Heart right ventricle (tissue), 16 donors: Measurements from ENCODE around the gene TNIP1. TPM values are rescaled to one million over a fixed set of nuclear protein-coding genes. Genes with fewer than 3 reads are reported as not detected.
A peak's percentile ranks its signal among the peaks of the same experiment; 100 is the strongest.

Experiments
- ATAC-seq, 8 donors: fragments of 200-7000 bp; cut with Tn5 transposase; one replicate each; pipeline ENCODE4 v1.9.1; 2020; ENCODE audit warnings: mild to moderate bottlenecking in 8 of 8, moderate library complexity in 8 of 8, moderate number of reproducible peaks in 1 of 8
- DNase-seq, 2 donors: peaks; one replicate each; pipeline ENCODE4 v3.0.0-alpha.2; 2020
- H3K27ac ChIP-seq, 10 donors: fragments of 200-600 bp; sonication (generic) in 2 of 10; one replicate each; pipeline versions ENCODE4 v1.5.0 to v1.8.0; 2020 to 2022; ENCODE audit warnings: mild to moderate bottlenecking in 3 of 10
- H3K27me3 ChIP-seq, 7 donors: fragments of 200-600 bp; one replicate each; pipeline ENCODE4 v1.8.0; 2021 to 2022; ENCODE audit warnings: mild to moderate bottlenecking in 2 of 7
- H3K36me3 ChIP-seq, 9 donors: fragments of 200-600 bp; sonication (generic) in 1 of 9; one replicate each; pipeline versions ENCODE4 v1.5.0 to v1.8.0; 2020 to 2022; ENCODE audit warnings: mild to moderate bottlenecking in 2 of 9
- H3K4me1 ChIP-seq, 9 donors: fragments of 200-600 bp; sonication (generic) in 1 of 9; one replicate each; pipeline versions ENCODE4 v1.5.0 to v1.8.0; 2020 to 2022; ENCODE audit warnings: mild to moderate bottlenecking in 4 of 9
- H3K4me3 ChIP-seq, 10 donors: fragments of 200-600 bp; sonication (generic) in 2 of 10; one replicate each; pipeline versions ENCODE4 v1.5.0 to v1.8.0; 2020 to 2022; ENCODE audit warnings: mild to moderate bottlenecking in 7 of 10, moderate library complexity in 2 of 10
- H3K9me3 ChIP-seq, 11 donors: fragments of 200-600 bp in 10 of 11; sonication (generic) in 2 of 11; one replicate each; pipeline versions ENCODE4 v1.5.0 to v1.8.0; 2013 to 2022; ENCODE audit warnings: mild to moderate bottlenecking in 2 of 11, control low read depth in 1 of 11, moderate library complexity in 1 of 11
- CTCF ChIP-seq, 9 donors: fragments of 200-600 bp; sonication (generic) in 2 of 9; IDR thresholded peaks; one replicate each; pipeline versions ENCODE4 v1.5.0 to v1.8.0; 2021 to 2022; ENCODE audit warnings: antibody characterized with exemption in 9 of 9, mild to moderate bottlenecking in 5 of 9, moderate library complexity in 1 of 9
- WGBS, 2 donors: extraction: QIAGEN DNeasy Blood & Tissue Kit; methylation state at CpG; one replicate each; pipeline ENCODE4 v1.1.7; 2013; ENCODE audit warnings: inconsistent platforms in 1 of 2; 5-methylcytosine and 5-hydroxymethylcytosine counted together
- intact Hi-C, 10 donors: fragments of 100-400 bp; cut with DNase I; formaldehyde crosslinking; loops; one replicate each; pipeline versions ENCODE4 v1.11.1 to v1.14.2; 2022
- polyA plus RNA-seq, 2 donors: library from polyadenylated mRNA; stranded (reverse); fragments of 200-250 nt; gene quantifications; one replicate each; pipeline ENCODE4 v1.2.3, GENCODE V29; 2013
- total RNA-seq, 10 donors: library from RNA; stranded (reverse); fragmentation: NEBNext Ultra II Directional in 3 of 10; extraction: Animal tissue kit (Norgen Biotek cat#: 25700) in 3 of 10; gene quantifications; one replicate each; pipeline versions ENCODE4 v1.2.1 to v1.2.4, GENCODE V29; 2021 to 2023
- donor health status: Arrhythmogenic right ventricular cardiomyopathy.
- donor health status: ischemic (EF 13 %, LVEDD 7.1; RV severe dilation, severe dysfunction).
- donor health status: healthy with polysubstance abuse.
- donor health status: DM: no; HTN: yes; CAD: no.
- donor health status: DM: no; HTN: no; CAD: no.
- donor health status: ischemic (EF 25% LVEDD 6.9; RV normal size, moderate dysfunction).
- donor health status: ischemic (EF 25% LVEDD 5.7; RV mildly dilated, moderate dysfunction).
- donor health status: healthy.
- donor health status: DM: yes; HTN: yes; CAD: no.
- donor health status: Ischemic cardiomyopathy.
- donor health status: ischemic (EF 35%, LVEDD 5.7; RV mildly dilated, moderate dysfunction).
- donor health status: nonischemic (EF 11% LVEDD 7.7; RV severe dilation, severe dysfunction).
- donor health status: DM: yes; HTN: yes; CAD: no.
- donor health status: PGD.
- donor health status: ischemic (EF 29% LVEDD 5.4; RV normal size, mild dysfunction).
- donor health status: nonischemic (EF 23%, LVEDD 6.1; RV moderate dilation, normal function).

The TNIP1 gene
- total and polyA plus RNA-seq, 12 donors = 63.8 to 130 (median 124) TPM

- DNase-seq (peak in 1 of 2 donors; percentile 24), ATAC-seq (peak; percentile 61 to 81 (median 71))
- intact Hi-C loops = loop anchor here in 8 of 10 donors (1.0 to 5.0 kb wide), 8 partner anchors 43 to 245 kb away; partner anchors contain the start of gene ANXA6 (in 1 of the 8)
- TF ChIP-seq CTCF (IDR thresholded peaks at IDR 0.05) = peak; percentile 79 to 88 (median 84)
- H3K4me3 ChIP-seq = no peak overlapping the region
- peaks cover 0 to 100% (median 46%) of the 10 kb centered on the region in 9 donors for H3K36me3 ChIP-seq
- 61 to 68% methylated on average over 13 of the region's 13 CpGs for WGBS, 2 donors
- no peaks in the 10 kb centered on the region for H3K9me3 ChIP-seq
- H3K4me1 ChIP-seq = peaks cover 6 to 29% (median 9%) of the 10 kb centered on the region in 9 donors
- H3K27ac ChIP-seq = no peak overlapping the region
- no peaks in the 10 kb centered on the region for H3K27me3 ChIP-seq
These were observed 32.9 kb downstream of the TNIP1 start for GRCh38 chr5:151047814-151048425.

DNA sequence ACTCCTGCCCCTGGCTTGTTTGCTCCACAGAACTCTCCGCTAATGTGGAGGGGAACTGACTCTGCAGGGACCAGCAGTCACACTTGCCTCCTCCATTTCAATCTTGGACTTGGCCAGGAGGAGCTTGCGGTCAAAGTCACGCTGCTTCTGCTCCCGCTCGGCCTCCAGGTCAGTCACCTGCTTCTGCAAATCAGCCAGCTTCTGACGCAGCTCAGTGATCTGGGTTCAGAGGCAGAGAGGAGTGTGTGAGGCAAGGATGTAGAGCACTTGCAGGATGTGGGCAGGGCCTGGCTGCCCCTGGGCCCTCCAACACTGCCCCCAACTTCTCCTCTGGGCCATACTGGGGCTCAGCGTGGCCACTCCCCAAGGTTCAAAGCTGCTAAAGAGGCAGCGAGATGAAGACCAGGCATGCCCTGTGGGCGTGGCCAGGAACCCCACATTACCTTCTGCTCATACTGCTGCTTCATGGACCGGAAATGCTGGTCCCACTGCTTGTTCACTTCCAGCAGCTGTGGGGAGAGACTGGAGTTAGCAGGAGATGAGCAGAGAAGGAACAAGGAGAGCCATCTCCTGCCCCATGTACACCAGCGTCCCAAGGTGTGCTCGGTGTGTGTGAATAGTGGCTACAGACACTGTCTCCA is 38.3 kb downstream of the TNIP1 start:
- no peak for ATAC-seq
- DNase-seq = no peak
- no peak for TF ChIP-seq CTCF (IDR thresholded peaks at IDR 0.05)
- Histone ChIP-seq H3K36me3 (peaks cover 0 to 100% (median 42%) of the 10 kb centered on the region in 9 donors), H3K9me3 (no peaks in the 10 kb centered on the region), H3K4me3 (no peak overlapping the region), H3K4me1 (peaks cover 14 to 33% (median 29%) of the 10 kb centered on the region in 9 donors), H3K27ac (no peak overlapping the region), H3K27me3 (no peaks in the 10 kb centered on the region)
- 96 to 97% methylated on average over 12 of the region's 12 CpGs for WGBS, 2 donors
- intact Hi-C loops = no loop called here

DNA sequence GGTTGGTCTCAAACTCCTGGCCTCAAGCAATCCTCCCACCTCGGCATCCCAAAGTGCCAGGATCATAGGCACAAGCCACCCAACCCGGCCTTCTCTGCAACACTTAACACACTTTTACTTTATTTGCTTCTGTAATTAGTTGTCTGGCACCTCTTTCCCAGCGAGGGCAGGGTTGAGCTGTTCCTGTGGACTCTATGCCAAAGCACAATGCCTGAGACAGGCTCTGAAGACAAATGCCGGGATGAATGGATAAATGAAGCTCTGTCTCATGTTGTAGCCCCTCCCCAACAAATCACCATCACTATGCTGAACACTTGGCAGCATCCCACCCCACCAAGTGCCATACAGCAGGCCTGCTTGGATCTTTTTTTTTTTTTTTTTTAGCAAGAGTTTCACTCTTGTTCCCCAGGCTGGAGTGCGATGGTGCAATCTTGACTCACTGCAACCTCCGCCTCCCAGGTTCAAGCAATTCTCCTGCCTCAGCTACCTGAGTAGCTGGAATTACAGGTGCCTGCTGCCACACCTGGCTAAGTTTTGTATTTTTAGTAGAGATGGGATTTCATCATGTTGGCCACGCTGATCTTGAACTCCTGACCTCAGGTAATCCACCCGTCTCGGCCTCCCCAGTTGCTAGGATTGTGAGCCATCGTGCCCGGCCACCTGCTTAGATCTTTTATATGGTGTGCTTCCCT is 39.1 kb downstream of the TNIP1 start:
- 94 to 96% methylated on average over 11 of the region's 11 CpGs for WGBS, 2 donors
- TF ChIP-seq CTCF (IDR thresholded peaks at IDR 0.05) = no peak
- Histone ChIP-seq H3K36me3 (peaks cover 0 to 100% (median 42%) of the 10 kb centered on the region in 9 donors), H3K4me3 (no peak overlapping the region), H3K27me3 (no peaks in the 10 kb centered on the region), H3K9me3 (no peaks in the 10 kb centered on the region), H3K4me1 (peaks cover 15 to 41% (median 34%) of the 10 kb centered on the region in 9 donors), H3K27ac (no peak overlapping the region)
- ATAC-seq (no peak), DNase-seq (no peak)
- intact Hi-C loops = no loop called here

- H3K4me1 ChIP-seq = peaks cover 15 to 43% (median 34%) of the 10 kb centered on the region in 9 donors
- no peak for DNase-seq
- TF ChIP-seq CTCF (IDR thresholded peaks at IDR 0.05) = peak in 3 of 9 donors; percentile 10 to 17 (median 15)
- H3K4me3 ChIP-seq = no peak overlapping the region
- peak in 7 of 8 donors; percentile 14 to 54 (median 35) for ATAC-seq
- H3K27ac ChIP-seq = peak overlapping the region in 9 of 10 donors; percentile 0 to 80 (median 18)
- intact Hi-C loops = no loop called here
- H3K9me3 ChIP-seq = no peaks in the 10 kb centered on the region
- H3K27me3 ChIP-seq = no peaks in the 10 kb centered on the region
- 61 to 67% methylated on average over 8 of the region's 8 CpGs for WGBS, 2 donors
- H3K36me3 ChIP-seq = peaks cover 7 to 100% (median 44%) of the 10 kb centered on the region in 9 donors
These were observed 40.6 kb downstream of the TNIP1 start for GRCh38 chr5:151040211-151040747.
